ENCODE results near the gene TRIM50. TPM values are rescaled to one million over a fixed set of nuclear protein-coding genes. Genes with fewer than 3 reads are reported as not detected.
A peak's percentile ranks its signal among the peaks of the same experiment; 100 is the strongest.
"Not testable (repeated sequence)": the region's sequence is repeated elsewhere in the genome, so short reads cannot be mapped to it uniquely, and the experiment has no call there.

TRIM50 gene
- total RNA-seq, 1 donor from 2014 or later, result 0.33 TPM

DNA sequence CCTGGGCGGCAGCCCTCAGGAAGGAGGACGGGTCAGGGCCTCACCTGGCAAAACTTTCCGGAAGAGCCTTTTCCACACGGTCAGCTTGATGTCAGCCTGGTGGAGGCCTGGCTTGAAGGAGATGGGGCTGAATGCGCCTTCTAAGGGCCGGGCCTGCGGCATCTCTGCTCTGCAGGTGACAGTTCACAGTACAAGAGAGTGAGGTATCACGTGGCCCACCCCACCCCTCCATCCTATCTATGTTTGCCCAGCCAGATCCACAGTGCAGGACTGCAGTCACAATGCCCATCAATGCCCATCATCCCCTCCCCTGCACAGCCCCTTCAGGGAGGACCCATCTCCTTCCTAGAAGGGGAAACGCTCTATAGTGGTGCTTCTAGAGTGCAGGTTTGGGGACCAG is 11.4 kb downstream of the TRIM50 start:
- no peak for TF ChIP-seq CTCF (IDR thresholded peaks at IDR 0.05; ENCODE audit: borderline replicate concordance)
- Histone ChIP-seq H3K36me3 (no peaks in the 10 kb centered on the region), H3K4me3 (no peak overlapping the region), H3K9me3 (replicated peaks) (no peaks in the 10 kb centered on the region), H3K4me1 (no peaks in the 10 kb centered on the region), H3K27me3 (ENCODE audit: low read depth) (peaks cover 13% of the 10 kb centered on the region), H3K27ac (replicated peaks) (no peak overlapping the region)
- intact Hi-C loops (cut with micrococcal nuclease), result no loop called here
- DNase-seq, result no peak

GRCh38 chr7:73314271-73314670 is 13.6 kb downstream of the TRIM50 start:
- TF ChIP-seq CTCF (IDR thresholded peaks at IDR 0.05; ENCODE audit: borderline replicate concordance), result no peak
- no peak for DNase-seq
- no peak overlapping the region for H3K27ac ChIP-seq (replicated peaks)
- intact Hi-C loops (cut with micrococcal nuclease), result no loop called here
- H3K9me3 ChIP-seq (replicated peaks), result no peaks in the 10 kb centered on the region
- H3K4me3 ChIP-seq, result no peak overlapping the region
- H3K4me1 ChIP-seq, result peaks cover 2% of the 10 kb centered on the region
- no peaks in the 10 kb centered on the region for H3K27me3 ChIP-seq (ENCODE audit: low read depth)
- H3K36me3 ChIP-seq, result no peaks in the 10 kb centered on the region

DNA sequence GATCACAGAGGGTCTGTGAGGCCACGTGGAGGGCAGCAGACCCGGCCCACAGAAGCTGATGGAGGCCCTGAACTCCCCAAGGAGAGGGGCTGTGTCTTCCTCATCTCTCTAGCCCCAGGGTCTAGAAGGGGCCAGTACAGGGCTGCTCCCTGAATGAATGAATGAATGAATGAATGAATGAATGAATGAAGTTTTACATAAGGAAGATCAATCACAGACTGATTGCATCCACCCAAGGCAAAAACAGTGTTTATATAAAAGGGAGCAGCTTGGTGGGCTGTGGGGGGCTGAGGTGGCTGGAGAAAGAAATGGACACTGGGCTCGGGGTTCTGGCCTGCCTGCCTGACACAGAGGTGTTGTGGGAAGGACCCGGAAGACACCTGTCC is 14.4 kb downstream of the TRIM50 start:
- DNase-seq, result no peak
- intact Hi-C loops (cut with micrococcal nuclease), result no loop called here
- peaks cover 8% of the 10 kb centered on the region for H3K4me1 ChIP-seq
- no peaks in the 10 kb centered on the region for H3K27me3 ChIP-seq (ENCODE audit: low read depth)
- no peaks in the 10 kb centered on the region for H3K36me3 ChIP-seq
- TF ChIP-seq CTCF (IDR thresholded peaks at IDR 0.05; ENCODE audit: borderline replicate concordance), result no peak
- no peak overlapping the region for H3K4me3 ChIP-seq
- H3K27ac ChIP-seq (replicated peaks), result no peak overlapping the region
- H3K9me3 ChIP-seq (replicated peaks), result no peaks in the 10 kb centered on the region

- TF ChIP-seq CTCF (IDR thresholded peaks at IDR 0.05; ENCODE audit: borderline replicate concordance), result no peak
- no peaks in the 10 kb centered on the region for H3K27me3 ChIP-seq (ENCODE audit: low read depth)
- DNase-seq, result no peak
- intact Hi-C loops (cut with micrococcal nuclease), result no loop called here
- no peaks in the 10 kb centered on the region for H3K9me3 ChIP-seq (replicated peaks)
- no peaks in the 10 kb centered on the region for H3K36me3 ChIP-seq
- peaks cover 13% of the 10 kb centered on the region for H3K4me1 ChIP-seq
- H3K4me3 ChIP-seq, result no peak overlapping the region
- no peak overlapping the region for H3K27ac ChIP-seq (replicated peaks)
Observed at GRCh38 chr7:73312831-73313520, 14.9 kb downstream of the TRIM50 start.

- H3K4me3 ChIP-seq; H3K27ac ChIP-seq (replicated peaks); H3K36me3 ChIP-seq; H3K27me3 ChIP-seq (ENCODE audit: low read depth); H3K9me3 ChIP-seq (replicated peaks); DNase-seq; intact Hi-C loops (cut with micrococcal nuclease): not testable (repeated sequence)
- peaks cover 18% of the 10 kb centered on the region for H3K4me1 ChIP-seq
Observed at GRCh38 chr7:73311421-73311820, 16.5 kb downstream of the TRIM50 start.

- H3K36me3 ChIP-seq, result peaks cover 27% of the 10 kb centered on the region
- intact Hi-C loops (cut with micrococcal nuclease), result no loop called here
- no peaks in the 10 kb centered on the region for H3K27me3 ChIP-seq (ENCODE audit: low read depth)
- H3K4me3 ChIP-seq, result peak within 1 kb of the TSS; percentile 84
- no peaks in the 10 kb centered on the region for H3K9me3 ChIP-seq (replicated peaks)
- H3K4me1 ChIP-seq, result peaks cover 18% of the 10 kb centered on the region
- peak within 1 kb of the TSS; percentile 82 for H3K27ac ChIP-seq (replicated peaks)
- TF ChIP-seq CTCF (IDR thresholded peaks at IDR 0.05; ENCODE audit: borderline replicate concordance), result no peak
- DNase-seq, result peak; percentile 89
Observed at GRCh38 chr7:73308665-73309214, 19.1 kb downstream of the TRIM50 start, which contains the start of gene NSUN5. NSUN5 (minus strand) TSS chr7:73308826; CDS start chr7:73308790, 36 bp downstream.

Data from left ventricle myocardium inferior (tissue), 1 donor.